HEK293T (cell line): ENCODE measurements around the gene RHBDD1.

Experiments used
- ARNT ChIP-seq: fragments of 450-650 bp; IDR thresholded peaks from 2 replicates; pipeline ENCODE4 v1.6.1; 2017; ENCODE audit warnings: mild to moderate bottlenecking
- BHLHE40 ChIP-seq: fragments of 450-650 bp; IDR thresholded peaks from 2 replicates; pipeline ENCODE4 v1.6.1; 2016; ENCODE audit warnings: mild to moderate bottlenecking, moderate library complexity, borderline replicate concordance
- CTBP1 ChIP-seq: fragments of 450-650 bp; IDR thresholded peaks from 2 replicates; pipeline ENCODE4 v1.6.1; 2016; ENCODE audit warnings: borderline replicate concordance
- ELF4 ChIP-seq: fragments of 450-650 bp; IDR thresholded peaks from 2 replicates; pipeline ENCODE4 v1.6.1; 2017; ENCODE audit warnings: antibody characterized with exemption
- FOXM1 ChIP-seq: fragments of 450-650 bp; IDR thresholded peaks from 2 replicates; pipeline ENCODE4 v1.6.1; 2017; ENCODE audit warnings: mild to moderate bottlenecking, borderline replicate concordance
- L3MBTL2 ChIP-seq: fragments of 450-650 bp; conservative IDR thresholded peaks from 2 replicates; pipeline ENCODE4 v1.6.1; 2016; ENCODE audit warnings: mild to moderate bottlenecking
- LEF1 ChIP-seq: fragments of 450-650 bp; IDR thresholded peaks from 2 replicates; pipeline ENCODE4 v1.6.1; 2017; ENCODE audit warnings: mild to moderate bottlenecking, borderline replicate concordance
- SP1 ChIP-seq: fragments of 450-650 bp; IDR thresholded peaks from 2 replicates; pipeline ENCODE4 v1.6.1; 2017
- SUZ12 ChIP-seq: fragments of 450-650 bp; IDR thresholded peaks from 2 replicates; pipeline ENCODE4 v1.6.1; 2016; ENCODE audit warnings: mild to moderate bottlenecking
- TARDBP ChIP-seq: fragments of 450-650 bp; IDR thresholded peaks from 2 replicates; pipeline ENCODE4 v1.6.1; 2016
- TF ChIP-seq, protein P1 (sequence below): fragments of 450-650 bp; IDR thresholded peaks from 2 replicates; pipeline ENCODE4 v1.6.1; 2016

DNA sequence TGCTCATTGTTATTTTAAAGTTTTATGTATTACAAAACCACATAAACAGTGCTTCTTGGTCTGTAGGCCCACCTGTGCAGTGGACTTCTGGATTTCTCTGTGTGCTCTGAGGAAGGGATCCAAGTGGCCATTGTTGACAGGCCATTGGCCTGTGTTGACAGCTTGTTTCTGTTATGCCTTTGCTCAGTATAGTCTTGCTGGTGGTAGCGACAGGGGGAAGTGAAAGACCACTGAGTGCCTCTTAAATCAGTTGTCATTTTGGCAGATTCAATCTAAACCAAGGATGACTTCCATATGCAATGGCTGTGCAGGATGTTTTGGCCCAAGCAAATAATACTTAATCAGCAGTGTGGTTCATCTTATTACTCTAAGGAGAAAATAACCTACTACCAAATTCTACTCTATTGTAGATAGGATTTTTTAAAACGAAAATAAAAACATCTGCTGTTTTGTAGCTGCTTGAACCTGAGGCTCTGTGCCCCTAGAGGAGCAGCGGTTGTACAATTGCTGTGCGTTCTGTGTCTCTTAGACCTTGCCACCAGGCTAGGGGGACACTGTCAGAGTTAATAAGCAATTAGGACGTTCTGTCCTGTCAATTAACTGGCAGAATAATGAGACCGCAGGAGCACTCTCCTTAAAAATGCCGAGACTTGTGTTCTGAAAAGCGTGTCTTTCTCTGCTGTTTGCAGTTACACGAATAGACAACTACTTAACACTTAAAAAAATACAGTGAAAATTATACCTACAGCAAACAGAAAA, 108.2 kb downstream of the RHBDD1 start:
- TF ChIP-seq LEF1 (no peak), ARNT (no peak), FOXM1 (no peak), BHLHE40 (no peak), CTBP1 (no peak), SP1 (no peak), TARDBP (no peak), ELF4 (no peak), SUZ12 (no peak), L3MBTL2 (no peak)
- TF ChIP-seq, protein P1, sequence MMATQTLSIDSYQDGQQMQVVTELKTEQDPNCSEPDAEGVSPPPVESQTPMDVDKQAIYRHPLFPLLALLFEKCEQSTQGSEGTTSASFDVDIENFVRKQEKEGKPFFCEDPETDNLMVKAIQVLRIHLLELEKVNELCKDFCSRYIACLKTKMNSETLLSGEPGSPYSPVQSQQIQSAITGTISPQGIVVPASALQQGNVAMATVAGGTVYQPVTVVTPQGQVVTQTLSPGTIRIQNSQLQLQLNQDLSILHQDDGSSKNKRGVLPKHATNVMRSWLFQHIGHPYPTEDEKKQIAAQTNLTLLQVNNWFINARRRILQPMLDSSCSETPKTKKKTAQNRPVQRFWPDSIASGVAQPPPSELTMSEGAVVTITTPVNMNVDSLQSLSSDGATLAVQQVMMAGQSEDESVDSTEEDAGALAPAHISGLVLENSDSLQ: no peak
